Activated CD4-positive, alpha-beta T cell treated with anti-CD3 and anti-CD28 coated beads for 4 hours (primary cell): Measurements from ENCODE around the gene CRTC1.

Source experiments
- DNase-seq, 2 donors: peaks; one replicate each; pipeline ENCODE4 v3.0.0-alpha.2; 2020

CRTC1 gene

GRCh38 chr19:18788529-18789421 is 105.3 kb downstream of the CRTC1 start:
- DNase-seq = no peak

- no peak for DNase-seq
These were observed 106.0 kb downstream of the CRTC1 start for GRCh38 chr19:18789422-18789869.

- peak in 1 of 2 donors; percentile 22 for DNase-seq
These were observed 106.5 kb downstream of the CRTC1 start for GRCh38 chr19:18789883-18790565.

DNA sequence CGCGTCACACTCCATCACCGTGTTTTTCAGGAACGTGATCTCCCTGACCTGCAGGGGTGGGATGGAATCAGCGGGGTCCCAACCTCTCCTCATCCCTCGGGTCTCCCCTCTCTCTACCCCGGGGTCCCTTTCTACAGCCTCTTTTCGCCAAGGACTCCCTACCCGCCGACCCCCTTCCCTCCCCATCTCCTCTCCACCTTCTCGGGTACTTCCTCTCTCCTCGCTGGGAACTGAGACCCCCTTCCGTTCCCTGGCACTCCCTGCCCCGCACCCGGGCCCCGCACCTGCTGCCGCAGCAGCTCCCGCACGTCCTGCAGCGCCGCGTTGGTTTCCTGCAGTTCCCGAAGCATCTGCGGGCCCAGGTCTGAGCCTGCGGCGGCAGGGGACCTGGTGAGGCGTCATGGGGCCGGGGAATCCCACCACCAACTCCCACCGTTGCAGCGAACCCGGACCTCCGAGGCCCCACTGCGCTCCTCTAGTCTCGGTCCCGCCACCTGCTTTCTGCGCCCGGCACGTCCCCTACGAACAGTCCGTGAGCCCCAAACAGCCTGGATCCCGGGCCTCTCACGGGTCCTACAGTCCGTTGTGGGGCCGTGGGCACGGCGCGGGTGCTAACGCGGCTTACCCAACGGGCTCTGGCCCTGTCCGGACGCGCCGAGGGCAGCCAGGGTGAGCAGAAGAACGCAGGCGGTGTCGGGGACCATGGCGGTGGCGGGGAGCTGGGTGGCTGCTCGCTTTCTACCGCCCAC is 107.3 kb downstream of the CRTC1 start, which contains the start of gene COMP:
COMP (minus strand) TSS at position 740 of the 749 bp plus-strand sequence; CDS start at position 704, 36 bp downstream.
- DNase-seq = no peak

DNA sequence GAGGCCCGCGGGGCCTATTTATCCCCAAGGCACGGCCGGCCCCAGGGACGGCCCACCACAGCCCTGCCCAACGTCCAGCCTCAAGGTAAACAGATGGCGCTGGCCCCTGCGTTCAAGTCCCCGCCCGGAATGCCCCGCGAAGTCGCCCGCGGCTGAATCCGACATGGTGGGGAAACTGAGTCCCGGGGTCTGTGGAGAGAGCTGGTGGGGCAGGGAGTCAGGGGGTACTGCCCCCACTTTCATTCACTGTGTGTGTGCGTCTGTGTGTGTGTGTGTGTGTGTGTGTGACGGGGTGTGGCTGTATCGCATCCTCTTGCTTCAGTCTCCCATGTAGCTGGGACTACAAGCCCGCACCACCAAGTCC is 107.8 kb downstream of the CRTC1 start:
- no peak for DNase-seq

DNA sequence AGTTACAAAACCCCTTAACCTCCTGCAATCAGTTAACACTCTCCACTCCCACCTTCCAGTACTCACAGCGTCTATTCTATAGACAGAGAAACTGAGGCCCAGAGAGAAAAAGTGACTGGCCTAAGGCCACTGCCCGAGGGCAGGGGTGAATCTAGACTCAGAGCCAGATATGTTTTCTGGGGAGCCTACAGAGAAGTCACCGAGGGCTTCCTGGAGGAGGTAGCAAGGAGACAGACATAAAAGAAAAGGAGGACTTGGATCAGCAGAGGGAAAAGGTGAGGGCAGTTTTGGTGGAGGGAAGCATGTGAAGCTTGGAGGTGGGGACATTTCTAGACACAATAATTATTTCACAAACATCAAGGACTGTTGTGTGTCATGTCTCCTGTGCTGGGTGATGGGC is 109.2 kb downstream of the CRTC1 start:
- DNase-seq = no peak

GRCh38 chr19:18793144-18794028 is 109.9 kb downstream of the CRTC1 start:
- DNase-seq = no peak

GRCh38 chr19:18794029-18794313 is 110.5 kb downstream of the CRTC1 start:
- DNase-seq = no peak

- DNase-seq = no peak
These were observed 111.2 kb downstream of the CRTC1 start for GRCh38 chr19:18794692-18795091.

DNA sequence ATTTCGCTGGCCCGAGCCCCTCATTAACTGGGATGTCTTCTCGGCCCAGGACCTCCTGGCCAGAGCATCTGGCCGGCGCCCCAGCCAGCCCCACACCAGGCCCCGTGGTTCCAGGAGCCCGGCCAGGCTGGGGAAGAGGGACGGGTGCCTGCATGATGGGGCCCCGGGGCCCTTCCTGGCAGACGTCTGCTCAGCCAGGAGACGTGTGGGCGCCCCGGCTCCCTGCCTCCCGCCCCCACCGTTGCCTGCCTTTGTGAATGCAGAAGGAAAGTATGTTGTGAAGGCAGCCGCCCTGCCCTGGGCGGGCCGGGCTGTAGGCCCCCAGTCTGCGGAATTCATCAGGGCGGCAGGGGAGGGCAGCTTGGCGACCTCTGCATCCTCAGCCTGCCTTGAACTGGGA is 112.1 kb downstream of the CRTC1 start:
- DNase-seq = no peak

DNA sequence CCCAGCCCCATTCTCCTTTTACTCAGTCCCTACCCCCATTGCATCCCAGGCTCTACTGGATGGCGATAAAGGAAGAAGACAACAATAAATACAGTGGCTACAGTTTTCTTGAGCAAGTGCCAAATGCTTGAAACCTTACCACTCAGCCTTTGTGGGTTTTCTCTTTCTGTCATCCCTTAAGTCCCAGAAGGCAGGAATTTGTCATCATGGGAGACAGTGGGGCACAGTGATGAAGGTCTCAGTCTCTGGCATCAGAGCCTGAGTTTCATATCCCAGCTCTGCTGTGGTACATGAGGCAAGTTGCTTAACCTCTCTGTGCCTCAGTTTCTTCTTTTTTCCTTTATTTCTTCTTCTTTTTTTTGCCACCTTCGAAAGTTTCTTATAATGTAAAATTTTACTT is 112.8 kb downstream of the CRTC1 start:
- DNase-seq = no peak

DNA sequence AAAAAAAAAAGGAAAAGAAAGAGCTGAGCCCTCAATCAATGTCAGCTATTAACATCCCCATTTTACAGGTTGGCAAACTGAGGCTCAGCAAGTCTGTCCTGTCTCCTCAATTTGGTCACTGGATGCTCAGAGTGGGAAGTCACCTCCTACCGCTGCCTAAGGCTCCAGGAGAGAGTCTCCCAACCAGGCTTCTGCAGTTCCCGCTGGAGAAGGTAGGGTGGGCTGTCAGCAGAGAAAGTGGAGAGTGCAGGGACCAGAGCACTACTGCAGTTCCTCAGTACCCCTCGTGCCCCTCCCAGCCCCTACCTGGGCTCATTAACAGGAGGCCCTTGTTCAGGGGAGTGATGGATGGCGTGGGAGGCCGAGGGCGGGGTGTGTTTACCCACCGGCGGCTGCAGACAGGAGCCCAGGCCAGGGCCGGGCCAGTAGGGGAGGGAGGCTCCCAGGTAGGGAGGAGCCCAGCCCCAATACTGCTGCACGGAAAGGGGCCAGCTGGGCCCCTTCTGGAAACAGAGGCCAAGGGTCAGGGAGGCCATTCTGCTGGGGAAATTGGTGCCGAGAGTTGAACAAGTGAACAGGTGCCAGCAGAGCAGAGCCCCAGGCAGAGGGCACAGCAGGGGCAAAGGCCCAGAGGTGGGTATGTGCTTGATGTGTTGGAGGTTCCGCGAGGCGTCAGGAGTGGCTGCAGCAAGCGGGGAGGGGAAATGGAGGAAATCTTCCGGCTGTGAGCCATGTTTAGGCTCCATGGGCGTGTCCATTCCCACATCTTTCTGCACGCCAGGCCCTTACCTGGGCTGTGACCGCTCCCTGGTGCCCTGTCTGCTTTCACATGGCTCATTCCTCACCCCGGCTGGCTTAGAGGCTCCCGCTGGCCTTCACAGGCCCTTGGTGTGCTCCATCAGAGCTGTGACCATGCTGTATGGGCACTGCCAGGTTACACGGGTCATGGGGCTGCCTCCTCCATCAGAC is 115.2 kb downstream of the CRTC1 start:
- DNase-seq = no peak

GRCh38 chr19:18799389-18799970 is 116.0 kb downstream of the CRTC1 start:
- no peak for DNase-seq

DNA sequence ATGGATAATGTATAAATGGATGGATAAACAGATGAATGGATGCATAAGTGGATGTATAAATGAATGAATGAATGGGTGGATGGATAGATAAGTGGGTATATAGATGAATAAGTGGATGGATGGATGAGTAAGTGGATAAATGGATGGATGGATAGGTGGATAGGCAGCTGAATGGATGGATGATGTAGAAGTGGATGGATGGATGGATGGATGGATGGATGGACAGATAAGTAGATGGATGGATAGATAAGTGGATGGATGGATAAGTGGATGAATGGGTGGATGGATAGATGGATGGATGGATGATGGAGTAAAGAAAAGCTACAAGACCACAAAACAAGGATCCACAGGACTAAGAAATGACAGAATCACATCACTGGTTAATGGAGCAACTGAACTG is 116.6 kb downstream of the CRTC1 start:
- no peak for DNase-seq

DNA sequence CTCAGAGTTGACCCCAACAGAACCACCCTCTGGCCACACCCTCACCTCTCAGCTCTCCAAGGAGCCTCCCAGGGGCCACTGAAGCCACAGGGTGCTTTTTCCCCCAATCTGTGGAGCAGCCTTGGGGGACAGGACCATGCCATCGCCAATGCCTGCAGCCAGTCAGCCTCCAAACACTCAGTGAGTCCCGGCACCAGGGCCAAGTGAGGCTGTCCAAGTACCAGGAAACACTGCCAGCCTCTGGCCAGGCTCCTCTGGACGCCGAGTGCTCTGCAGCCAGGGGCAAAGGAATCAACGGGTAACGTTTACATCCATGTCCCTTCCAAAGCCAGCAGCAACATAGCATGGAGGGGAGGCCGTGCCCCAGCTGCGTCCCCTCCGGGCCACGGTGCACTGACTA is 117.2 kb downstream of the CRTC1 start:
- DNase-seq = no peak

DNA sequence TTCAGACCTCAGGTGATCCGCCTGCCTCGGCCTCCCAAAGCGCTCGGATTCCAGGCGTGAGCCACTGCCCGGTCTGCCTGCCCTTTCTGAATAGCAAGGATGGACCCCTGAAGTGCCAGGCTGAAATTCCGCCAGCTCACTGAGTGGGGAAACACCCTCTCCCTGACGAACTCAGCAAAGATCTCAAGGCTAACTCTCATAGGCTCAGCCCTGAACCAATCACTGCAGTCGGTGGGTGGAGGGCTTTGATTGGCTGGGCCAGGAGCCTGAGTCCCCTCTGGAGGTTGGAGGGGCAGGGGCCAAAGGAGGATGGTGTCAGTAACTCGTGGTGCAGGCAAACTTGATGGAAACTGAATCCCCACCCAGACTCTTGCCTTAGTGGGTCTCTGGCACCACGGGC is 118.9 kb downstream of the CRTC1 start:
- no peak for DNase-seq

DNA sequence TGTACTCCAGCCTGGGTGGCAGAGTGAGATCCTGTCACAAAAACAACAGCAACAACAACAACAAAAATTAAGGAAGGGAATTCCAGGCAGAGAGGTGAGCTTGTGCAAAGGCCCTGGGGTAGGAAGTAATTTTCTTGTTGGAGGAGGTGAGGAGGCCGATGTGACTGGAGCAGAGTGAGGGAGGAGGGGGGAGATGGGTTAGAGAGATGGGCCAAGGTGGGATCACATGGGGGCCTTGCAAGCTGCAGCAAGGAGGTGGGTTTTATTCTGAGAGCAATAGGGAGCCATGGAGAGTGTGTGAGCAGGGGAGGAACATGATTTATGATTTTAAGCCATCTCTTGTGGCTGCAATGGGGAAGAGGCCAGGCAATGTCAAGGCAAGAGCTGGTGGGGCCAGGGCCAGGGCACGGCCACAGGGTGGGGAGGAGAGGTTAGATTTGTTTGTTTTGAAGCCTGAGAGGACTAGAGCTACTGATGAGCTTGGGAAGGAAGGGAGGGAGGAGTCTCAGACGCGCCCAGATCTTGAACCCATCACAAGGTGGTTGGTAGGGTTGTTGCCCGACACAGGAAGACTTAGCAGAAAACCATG is 120.2 kb downstream of the CRTC1 start:
- DNase-seq = no peak

GRCh38 chr19:18804139-18804601 is 120.7 kb downstream of the CRTC1 start:
- no peak for DNase-seq

DNA sequence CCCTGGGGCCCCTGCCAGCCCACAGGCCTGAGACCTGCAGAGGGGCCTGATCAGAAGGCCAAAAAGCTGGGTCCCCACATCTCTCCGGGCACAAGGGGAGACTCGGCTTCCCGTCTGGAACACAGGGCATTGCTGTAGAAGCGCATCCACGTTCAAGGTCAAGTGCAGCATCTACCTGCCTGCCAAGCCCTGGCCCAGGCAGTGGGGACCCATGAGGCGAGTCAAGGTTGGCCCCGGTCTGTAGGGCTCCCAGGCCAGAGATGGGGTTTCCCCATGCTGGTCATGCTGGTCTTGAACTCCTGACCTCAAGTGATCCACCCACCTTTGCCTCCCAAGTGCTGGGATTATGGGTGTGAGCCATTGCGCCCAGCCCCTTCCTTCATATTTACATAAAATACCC is 121.2 kb downstream of the CRTC1 start:
- DNase-seq = no peak

GRCh38 chr19:18807861-18808331 is 124.4 kb downstream of the CRTC1 start:
- no peak for DNase-seq
